Endothelial cell of umbilical vein (primary cell): ENCODE data around the gene PPP1R1B. TPM values are rescaled to one million over a fixed set of nuclear protein-coding genes. Genes with fewer than 3 reads are reported as not detected.

Source experiments
- BruUV-seq: library from RNA; stranded (reverse); fragments of 400-500 nt; replicated peaks from 2 replicates; lab custom pipeline; 2021; lab: Mats Ljungman, UMichigan
- CTCF ChIA-PET: fragments of 300-600, 350-600 bp; sonication (Branson Sonifier 250); formaldehyde crosslinking; loops from one replicate; lab custom pipeline; 2021; ENCODE audit warnings: antibody characterized with exemption, inconsistent platforms; lab: Charles Lee
- POLR2A ChIA-PET: fragments of 300-600, 350-600 bp; sonication (Branson Sonifier 250); formaldehyde crosslinking; loops from one replicate; lab custom pipeline; 2021; ENCODE audit warnings: antibody characterized with exemption, inconsistent platforms; lab: Charles Lee
- DNase-seq: peaks from one replicate; pipeline ENCODE4 v3.0.0-alpha.2; 2011; ENCODE audit warnings: low read depth, low spot score
- FAIRE-seq: peaks from 2 replicates; lab custom pipeline; 2011; peaks lifted over from hg19 to GRCh38; lab: Jason Lieb, UNC
- H2AFZ ChIP-seq: 2 replicates; pipeline ENCODE4 v1.6.0; 2012; ENCODE audit warnings: low read depth, low read length, control low read depth, inconsistent platforms
- H3K27ac ChIP-seq: 2 replicates; pipeline ENCODE4 v1.5.1; 2011; ENCODE audit warnings: low read depth, mild to moderate bottlenecking, control low read depth, low read length, moderate library complexity; ENCODE audit not compliant: insufficient read depth
- H3K27me3 ChIP-seq, 2 experiments: 2 replicates each; pipeline versions ENCODE4 v1.6.0 to v1.6.1; 2011; ENCODE audit warnings: low read length in 2 of 2, mixed read lengths in 1 of 2; ENCODE audit not compliant: control insufficient read depth in 2 of 2, insufficient read depth in 2 of 2
- H3K36me3 ChIP-seq, 2 experiments: 2 replicates in 1 of 2; 3 replicates in 1 of 2; pipeline ENCODE4 v1.5.1; 2011; ENCODE audit warnings: low read length in 2 of 2, mild to moderate bottlenecking in 1 of 2, moderate library complexity in 1 of 2; ENCODE audit not compliant: control insufficient read depth in 2 of 2, insufficient read depth in 2 of 2; ENCODE audit errors: extremely low read depth in 1 of 2
- H3K4me1 ChIP-seq: 3 replicates; pipeline ENCODE4 v1.5.1; 2011; ENCODE audit warnings: mild to moderate bottlenecking, low read length; ENCODE audit not compliant: control insufficient read depth, insufficient read depth; ENCODE audit errors: extremely low read depth
- H3K4me2 ChIP-seq: 2 replicates; pipeline ENCODE4 v1.6.1; 2011; ENCODE audit warnings: low read length, control low read depth, mixed read lengths; ENCODE audit not compliant: insufficient read depth
- H3K4me3 ChIP-seq, 3 experiments: fragments of 200-600 bp in 1 of 3; sonication (generic), shearing (Covaris generic) in 1 of 3; replicated peaks in 1 of 3; 2 replicates each; pipeline ENCODE4 v1.5.1; 2011 to 2016; ENCODE audit warnings: control low read depth in 3 of 3, low read length in 3 of 3, mild to moderate bottlenecking in 2 of 3, inconsistent platforms in 1 of 3, low read depth in 1 of 3, moderate library complexity in 1 of 3; ENCODE audit not compliant: insufficient read depth in 1 of 3
- H3K79me2 ChIP-seq: 2 replicates; pipeline ENCODE4 v1.6.0; 2012; ENCODE audit warnings: low read length, inconsistent platforms; ENCODE audit not compliant: control insufficient read depth, insufficient read depth
- H3K9ac ChIP-seq: replicated peaks from 2 replicates; pipeline ENCODE3; 2011; ENCODE audit warnings: low read length, control low read depth; ENCODE audit not compliant: insufficient read depth; ENCODE audit errors: extremely low read depth
- H3K9me1 ChIP-seq: replicated peaks from 3 replicates; pipeline ENCODE4 v1.6.0; 2011; ENCODE audit warnings: mild to moderate bottlenecking, low read length; ENCODE audit not compliant: control insufficient read depth, insufficient read depth; ENCODE audit errors: extremely low read depth
- H3K9me3 ChIP-seq: replicated peaks from 2 replicates; pipeline ENCODE4 v1.5.1; 2012; ENCODE audit warnings: low read length, inconsistent platforms; ENCODE audit not compliant: control insufficient read depth, insufficient read depth
- H4K20me1 ChIP-seq: replicated peaks from 2 replicates; pipeline ENCODE3; 2011; ENCODE audit warnings: mild to moderate bottlenecking, low read length; ENCODE audit not compliant: control insufficient read depth, insufficient read depth; ENCODE audit errors: extremely low read depth
- CTCF ChIP-seq, 2 donors: IDR thresholded peaks; 1 replicate in 1 of 2; 2 replicates in 1 of 2; pipeline ENCODE4 v1.5.1; 2011; ENCODE audit warnings: low read length in 2 of 2, mild to moderate bottlenecking in 2 of 2, moderate library complexity in 2 of 2, control low read depth in 1 of 2, inconsistent platforms in 1 of 2, low read depth in 1 of 2; ENCODE audit not compliant: insufficient read depth in 1 of 2; ENCODE audit errors: extremely low read depth in 1 of 2
- EZH2 ChIP-seq: IDR thresholded peaks from 2 replicates; pipeline ENCODE4 v1.6.1; 2012; ENCODE audit warnings: borderline replicate concordance, low read depth, mild to moderate bottlenecking, moderate library complexity, low read length, inconsistent platforms; ENCODE audit not compliant: severe bottlenecking
- FOS ChIP-seq: IDR thresholded peaks from 2 replicates; pipeline ENCODE4 v1.6.1; 2011; ENCODE audit warnings: mild to moderate bottlenecking, low read length, moderate library complexity, borderline replicate concordance; ENCODE audit not compliant: insufficient read depth
- GATA2 ChIP-seq: IDR thresholded peaks from 2 replicates; pipeline ENCODE4 v1.7.0; 2011; ENCODE audit warnings: low read depth, mild to moderate bottlenecking, moderate library complexity, mixed read lengths, low read length; ENCODE audit not compliant: insufficient read length, insufficient read depth
- JUN ChIP-seq: IDR thresholded peaks from 2 replicates; pipeline ENCODE4 v1.6.1; 2011; ENCODE audit warnings: borderline replicate concordance, low read depth; ENCODE audit not compliant: insufficient read length, insufficient read depth
- MAX ChIP-seq: IDR thresholded peaks from 2 replicates; pipeline ENCODE4 v1.6.1; 2011; ENCODE audit not compliant: insufficient read depth, insufficient read length
- MYC ChIP-seq: IDR thresholded peaks from one replicate; pipeline ENCODE4 v1.6.1; 2011; ENCODE audit warnings: mild to moderate bottlenecking, low read depth, low read length
- POLR2A ChIP-seq: IDR thresholded peaks from 2 replicates; pipeline ENCODE4 v1.6.1; 2012; ENCODE audit warnings: low read depth, mild to moderate bottlenecking, control low read depth, low read length
- POLR2AphosphoS5 ChIP-seq: IDR thresholded peaks from 2 replicates; pipeline ENCODE4 v1.6.1; 2012; ENCODE audit warnings: low read depth, mild to moderate bottlenecking, control low read depth, low read length, moderate library complexity; ENCODE audit not compliant: insufficient read depth
- dilution Hi-C: fragments of 300-500 bp; cut with MboI; formaldehyde crosslinking; loops from one replicate; pipeline ENCODE4 v1.15.0; 2019; ENCODE audit warnings: low sequenced_read_pairs; ENCODE audit not compliant: extremely low pct_ligation_motif_present
- intact Hi-C: fragments of 100-400 bp; cut with micrococcal nuclease; formaldehyde crosslinking; loops from one replicate; pipeline ENCODE4 v1.10.0; 2022
- polyA plus RNA-seq, 4 experiments: library from polyadenylated mRNA; depleted of rRNA in 3 of 4; stranded (reverse) in 3 of 4; unstranded in 1 of 4; fragments of >200 nt; gene quantifications; 2 replicates each; pipeline versions ENCODE4 v1.2.1 to v1.2.3, GENCODE V29; 2011 to 2012; ENCODE audit warnings: missing spikeins in 1 of 4
- total RNA-seq: library from RNA; stranded (reverse); gene quantifications from 2 replicates; pipeline ENCODE4 v1.2.3, GENCODE V29; 2021

Gene PPP1R1B
- total and polyA plus RNA-seq, 2 donors (not counting 3 experiments of a cell fraction or from before 2014, with no cell fraction given) = not detected

GRCh38 chr17:39612291-39612894 lies 14.4 kb upstream of the PPP1R1B start:
- Histone ChIP-seq H3K4me2 (no peak overlapping the region), H3K27me3 (peaks cover 24 to 29% of the 10 kb centered on the region in 2 experiments), H3K4me1 (peaks cover 3% of the 10 kb centered on the region), H2AFZ (no peak overlapping the region), H3K9me3 (no peaks in the 10 kb centered on the region), H3K79me2 (no peaks in the 10 kb centered on the region), H3K4me3 (no peak overlapping the region), H3K9me1 (no peaks in the 10 kb centered on the region), H3K9ac (no peak overlapping the region), H4K20me1 (no peaks in the 10 kb centered on the region), H3K27ac (no peak overlapping the region), H3K36me3 (no peaks in the 10 kb centered on the region)
- no peak for FAIRE-seq
- POLR2A ChIA-PET = no interaction called here
- dilution Hi-C loops = no loop called here
- TF ChIP-seq POLR2A = no peak
- TF ChIP-seq EZH2 = no peak
- TF ChIP-seq CTCF (IDR thresholded peaks at IDR 0.05; ENCODE audit: extremely low read depth in 1 of 2, insufficient read depth in 1 of 2, low read depth in 1 of 2, low read length in 2 of 2) = no peak
- TF ChIP-seq JUN = no peak
- TF ChIP-seq POLR2AphosphoS5 = no peak
- TF ChIP-seq FOS = no peak
- TF ChIP-seq MYC = no peak
- no peak for TF ChIP-seq GATA2
- no peak for TF ChIP-seq MAX
- DNase-seq = no peak
- intact Hi-C loops = no loop called here
- no TSS peak for BruUV-seq
- CTCF ChIA-PET = interaction anchor here (1.0 to 1.6 kb wide), 2 partner anchors 9 to 10 kb away, joined by 4 to 20 read pairs; no protein-coding TSS in a partner anchor
